NCI-H1105 treated with DMSO at 0.1 percent for 48 hours (cell line): ENCODE results near the gene SAE1.
"Not testable (repeated sequence)": the region's sequence is repeated elsewhere in the genome, so short reads cannot be mapped to it uniquely, and the experiment has no call there.

Experiments
- DNase-seq: peaks from one replicate; lab custom pipeline; 2025; lab: John Stamatoyannopoulos, UW

Gene SAE1

DNA sequence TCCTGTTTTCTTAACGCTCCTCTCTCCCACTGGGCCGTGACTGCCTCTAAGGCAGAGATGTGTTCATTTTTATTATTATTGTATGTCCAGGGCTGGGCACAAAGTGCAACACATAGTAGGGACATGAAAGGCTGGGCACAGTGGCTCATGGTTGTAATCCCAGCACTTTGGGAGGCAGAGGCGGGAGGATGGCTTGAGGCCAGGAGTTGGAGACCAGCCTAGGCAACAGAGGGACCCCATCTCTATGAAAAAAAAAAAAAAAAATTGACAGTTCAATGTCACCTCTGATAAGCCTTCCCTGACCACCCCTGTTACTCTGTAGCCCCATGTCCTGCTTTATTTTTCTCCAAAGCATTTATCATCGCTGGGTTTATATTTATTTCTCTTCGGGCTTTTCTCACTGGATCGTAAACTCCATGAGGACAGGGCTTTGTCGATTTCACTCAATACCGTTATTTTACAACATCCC, 481 bp upstream of the SAE1 start:
- DNase-seq, result no peak

DNA sequence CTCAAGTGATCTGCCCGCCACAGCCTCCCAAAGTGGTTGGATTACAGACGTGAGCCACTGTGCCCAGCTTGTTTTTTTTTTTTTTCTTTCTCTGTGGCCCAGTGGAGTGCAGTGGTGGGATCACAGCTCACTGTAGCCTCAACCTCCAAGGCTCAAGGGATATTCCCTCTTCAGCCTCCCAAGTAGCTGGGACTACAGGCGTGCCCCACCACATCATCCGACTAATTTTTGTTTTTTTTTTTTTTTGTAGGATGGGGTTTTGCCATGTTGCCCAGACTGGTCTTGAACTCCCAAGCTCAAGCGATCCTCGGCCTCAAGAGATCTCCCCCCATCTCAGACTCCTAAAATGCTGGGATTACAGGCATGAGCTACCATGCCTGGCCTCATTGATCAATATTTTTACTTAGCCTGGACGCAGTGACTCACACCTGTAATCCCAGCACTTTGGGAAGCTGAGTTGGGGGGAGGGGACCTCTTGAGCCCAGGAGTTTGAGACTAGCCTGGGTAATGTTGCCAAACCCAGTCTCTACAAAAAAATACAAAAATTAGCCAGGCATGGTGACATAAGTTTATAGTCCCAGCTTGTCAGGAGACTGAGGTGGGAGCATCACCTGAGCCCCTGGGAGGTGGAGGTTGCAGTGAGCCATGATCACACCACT, 1.7 kb downstream of the SAE1 start:
- DNase-seq, result no peak

DNA sequence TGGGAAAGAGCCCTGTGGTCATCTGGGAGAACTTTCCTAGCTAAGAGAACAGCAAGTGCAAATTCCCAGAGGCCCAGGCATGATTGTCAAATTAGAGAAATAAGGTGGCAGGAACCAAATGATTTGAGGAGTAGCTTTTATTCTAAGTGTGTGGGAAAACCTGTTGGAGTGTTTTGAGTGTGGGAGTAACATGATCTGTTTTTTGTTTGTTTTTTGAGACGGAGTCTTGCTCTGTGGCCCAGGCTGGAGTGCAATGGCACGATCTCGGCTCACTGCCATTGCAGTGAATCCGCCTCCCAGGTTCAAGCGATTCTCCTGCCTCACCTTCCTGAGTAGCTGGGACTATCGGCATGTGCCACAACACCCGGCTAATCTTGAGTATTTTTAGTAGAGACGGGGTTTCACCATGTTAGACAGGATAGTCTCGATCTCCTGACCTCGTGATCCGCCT, 2.4 kb downstream of the SAE1 start:
- DNase-seq, result no peak

DNA sequence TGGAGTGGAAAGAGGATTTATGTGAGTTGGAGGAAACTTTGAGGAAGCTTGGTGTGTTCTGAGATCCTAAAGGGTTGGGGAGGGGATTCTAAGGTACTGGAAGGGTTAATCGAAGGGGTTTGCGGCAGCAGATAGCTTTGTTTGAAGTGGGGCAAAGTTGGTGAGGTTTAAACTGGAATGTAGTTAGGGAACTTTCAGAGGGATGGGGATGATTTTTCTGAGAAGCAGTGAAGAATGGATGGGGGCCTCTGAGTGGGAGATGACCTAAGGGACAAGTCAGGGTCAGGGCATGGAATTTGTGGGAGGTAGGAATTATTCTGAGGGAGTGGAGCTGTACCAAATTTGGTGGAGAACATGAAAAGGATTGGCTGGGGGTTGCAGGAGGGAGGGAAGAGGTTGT, 3.9 kb downstream of the SAE1 start:
- DNase-seq, result no peak

DNA sequence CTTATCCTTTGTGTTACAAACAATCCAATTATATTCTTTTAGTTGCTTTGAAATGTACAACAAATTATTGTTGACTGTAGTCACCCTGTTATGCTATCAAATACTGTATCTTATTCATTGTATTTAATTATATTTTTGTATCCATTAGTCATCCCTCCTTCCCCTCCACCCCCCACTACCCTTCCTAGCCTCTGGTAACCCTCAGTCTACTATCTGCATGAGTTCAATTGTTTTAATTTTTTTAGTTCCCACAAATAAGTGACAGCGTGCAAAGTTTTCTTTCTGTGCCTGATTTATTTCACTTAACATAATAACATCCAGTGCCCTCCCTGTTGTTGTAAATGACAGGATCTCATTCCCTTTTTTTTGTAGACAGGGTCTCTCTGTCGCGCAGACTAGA, 4.5 kb downstream of the SAE1 start:
- no peak for DNase-seq

DNA sequence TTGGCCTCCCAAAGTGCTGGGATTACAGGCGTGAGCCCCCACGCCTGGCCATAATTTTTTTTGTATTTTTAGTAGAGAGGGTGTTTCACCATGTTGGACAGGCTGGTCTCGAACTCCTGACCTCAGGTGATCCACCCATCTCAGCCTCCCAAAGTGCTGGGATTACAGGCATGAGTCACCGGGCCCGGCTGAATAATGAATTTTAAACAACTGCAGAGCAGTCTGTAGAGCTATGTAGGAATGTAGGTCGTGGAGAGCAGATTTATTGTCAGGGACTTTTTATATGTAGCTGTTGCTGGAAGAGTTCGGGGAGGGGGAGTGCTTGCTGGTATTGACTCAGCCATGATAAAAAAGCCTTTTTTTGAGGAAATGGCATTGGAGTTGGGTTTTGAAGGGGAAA, 10.6 kb downstream of the SAE1 start:
- DNase-seq, result not testable (repeated sequence)

DNA sequence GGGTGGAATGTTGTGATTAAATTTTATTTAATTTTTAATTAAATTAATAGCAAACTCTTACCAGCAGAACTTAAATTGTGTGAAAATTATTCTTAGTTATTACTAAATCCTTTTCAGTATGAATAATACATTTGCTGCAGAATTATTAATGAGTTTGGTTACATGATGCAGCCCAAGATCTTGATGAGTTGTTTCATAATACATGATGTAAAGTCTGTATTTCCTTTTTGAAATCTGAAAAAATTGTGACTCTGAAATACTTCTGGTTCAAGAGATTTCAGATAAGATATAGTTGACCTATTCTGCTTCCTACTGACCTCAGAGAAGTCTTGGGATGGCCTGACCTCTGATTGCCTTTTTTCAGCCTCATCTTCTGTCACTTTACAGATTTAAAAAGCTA, 11.1 kb downstream of the SAE1 start:
- DNase-seq, result no peak

DNA sequence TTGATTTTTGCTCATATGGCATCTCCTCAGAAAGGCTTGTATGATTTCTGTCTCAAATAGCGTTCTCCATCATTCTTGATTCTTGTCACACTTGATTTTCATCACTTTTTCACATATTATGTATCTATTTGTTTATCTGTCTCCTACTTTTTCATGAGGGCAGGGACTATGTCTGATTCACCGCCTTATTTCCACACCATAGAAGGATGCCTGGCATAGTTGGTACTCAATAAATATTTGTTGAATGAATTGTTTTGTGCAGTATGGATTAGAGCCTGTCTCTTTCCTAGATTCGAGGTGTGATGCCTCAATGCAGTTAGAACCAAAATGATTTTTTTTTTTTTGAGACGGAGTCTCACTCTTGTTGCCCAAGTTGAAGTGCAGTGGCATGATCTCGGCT, 12.1 kb downstream of the SAE1 start:
- DNase-seq, result no peak

DNA sequence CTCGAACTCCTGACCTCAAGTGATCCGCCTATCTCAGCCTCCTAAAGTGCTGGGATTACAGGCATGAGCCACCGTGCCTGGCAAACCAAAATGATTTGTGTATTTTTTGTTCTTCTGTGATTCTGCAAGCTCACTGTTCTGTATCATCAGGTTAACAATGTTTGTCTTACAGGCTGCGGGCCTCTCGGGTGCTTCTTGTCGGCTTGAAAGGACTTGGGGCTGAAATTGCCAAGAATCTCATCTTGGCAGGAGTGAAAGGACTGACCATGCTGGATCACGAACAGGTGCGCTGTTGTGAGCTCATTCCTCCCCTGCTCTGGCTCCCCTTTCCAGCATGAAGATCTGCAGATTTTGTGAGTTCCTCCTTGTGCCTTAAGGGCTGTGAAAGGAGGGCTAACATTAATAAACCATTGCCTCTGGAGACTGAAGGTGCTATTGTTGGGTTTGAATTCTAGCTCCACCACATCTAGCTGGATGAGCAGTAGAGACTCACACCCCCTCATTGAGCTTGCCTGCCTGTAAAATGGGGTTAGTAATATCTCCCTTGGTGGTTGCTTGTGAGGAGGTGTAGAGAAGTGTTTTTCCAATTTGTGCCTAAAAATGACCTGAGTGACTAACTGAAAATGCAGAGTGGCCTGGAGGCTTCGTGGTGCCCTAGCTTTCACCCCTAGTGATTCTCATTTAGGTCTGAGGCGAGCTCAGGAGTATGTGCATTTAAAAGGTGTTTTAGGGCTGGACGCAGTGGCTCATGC, 12.9 kb downstream of the SAE1 start:
- no peak for DNase-seq

DNA sequence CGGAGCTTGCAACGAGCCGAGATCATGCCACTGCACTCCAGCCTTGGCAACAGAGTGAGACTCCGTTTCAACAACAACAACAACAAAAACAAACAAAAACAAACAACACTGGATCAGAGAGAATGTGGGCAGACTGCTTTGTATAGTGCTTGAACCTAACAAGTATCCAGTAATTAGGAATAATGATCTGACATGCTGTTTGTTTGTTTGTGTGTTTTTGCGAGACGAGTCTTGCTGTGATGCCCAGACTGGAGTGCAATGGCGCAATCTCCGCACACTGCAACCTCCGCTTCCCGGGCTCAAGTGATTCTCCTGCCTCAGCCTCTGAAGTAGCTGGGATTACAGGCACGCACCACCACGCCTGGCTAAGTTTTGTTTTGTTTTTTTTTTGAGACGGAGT, 14.0 kb downstream of the SAE1 start:
- no peak for DNase-seq

DNA sequence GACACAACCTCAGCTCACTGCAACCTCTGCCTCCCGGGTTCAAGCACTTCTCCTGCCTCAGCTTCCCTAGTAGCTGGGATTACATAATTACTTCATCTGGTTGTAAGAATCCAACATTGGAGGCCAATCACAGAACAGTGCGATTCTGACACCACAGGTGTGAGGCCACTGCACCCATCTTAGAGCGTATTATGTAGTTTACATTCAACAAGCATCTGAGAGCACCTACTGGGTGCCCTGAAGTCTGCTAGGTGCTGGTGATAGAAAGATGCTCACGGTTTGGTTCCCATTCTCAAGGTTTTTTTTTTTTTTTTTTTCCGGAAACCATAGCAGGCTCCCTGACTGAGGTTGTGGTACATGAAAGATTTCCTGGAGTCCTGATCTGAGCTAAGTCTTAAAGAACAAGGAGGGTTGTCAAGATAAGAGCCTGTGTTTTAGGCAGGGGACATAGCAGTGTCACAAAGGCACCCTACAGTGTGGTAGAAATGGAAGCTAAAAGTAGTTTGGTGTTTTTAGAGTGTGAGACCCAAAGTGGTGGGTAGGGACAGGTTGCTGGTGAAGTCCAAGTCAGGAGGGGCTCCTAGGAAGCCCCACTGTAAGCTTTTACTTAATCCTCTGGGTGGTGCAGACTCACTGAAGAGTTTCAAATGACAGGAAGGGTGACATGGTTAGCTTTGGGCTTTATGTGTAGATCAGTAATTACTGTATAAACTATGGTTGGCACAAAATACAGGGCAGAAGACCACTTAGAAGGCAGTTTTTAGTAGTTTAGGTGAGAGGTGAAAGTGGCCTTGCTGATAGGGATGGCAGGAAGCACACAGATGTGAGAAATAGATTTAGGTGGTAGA, 15.2 kb downstream of the SAE1 start:
- DNase-seq, result no peak

DNA sequence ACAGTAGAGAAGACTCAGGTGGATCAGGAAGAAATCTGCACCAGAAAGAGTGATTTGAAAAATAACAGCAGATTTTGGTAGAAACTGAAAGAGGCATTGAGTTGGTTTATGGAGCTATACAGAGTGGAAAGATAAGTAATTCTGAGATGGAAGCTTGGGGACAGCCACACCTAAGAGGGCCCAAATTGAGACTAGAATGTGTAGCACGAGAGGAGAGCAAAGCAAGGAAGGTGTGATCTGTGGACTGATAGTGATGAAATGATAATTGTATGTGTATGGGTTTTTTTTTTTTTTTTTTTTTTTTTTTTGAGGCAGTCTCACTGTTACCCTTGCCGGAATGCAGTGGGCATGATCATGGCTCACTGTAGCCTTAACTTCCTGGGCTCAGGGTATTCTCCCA, 16.3 kb downstream of the SAE1 start:
- no peak for DNase-seq

DNA sequence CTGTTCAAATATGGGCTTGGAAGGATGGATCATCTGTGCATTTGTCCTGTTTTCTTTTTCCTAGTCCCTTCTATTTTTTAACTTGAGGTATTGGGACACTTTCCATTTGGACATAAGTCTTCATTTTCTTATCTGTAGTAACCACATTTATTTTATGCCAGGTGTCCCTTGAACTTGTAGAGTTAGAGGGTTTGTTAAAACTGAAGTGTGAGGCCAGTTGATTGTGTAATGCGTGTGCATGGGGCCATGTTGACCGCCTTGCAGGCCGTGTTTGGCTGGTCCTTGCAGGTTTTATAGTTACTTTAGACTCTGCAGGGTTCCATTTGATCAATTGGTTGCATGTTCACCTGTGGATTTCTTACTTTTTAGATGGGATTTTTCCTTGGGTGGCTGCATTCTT, 21.0 kb downstream of the SAE1 start:
- DNase-seq, result no peak

DNA sequence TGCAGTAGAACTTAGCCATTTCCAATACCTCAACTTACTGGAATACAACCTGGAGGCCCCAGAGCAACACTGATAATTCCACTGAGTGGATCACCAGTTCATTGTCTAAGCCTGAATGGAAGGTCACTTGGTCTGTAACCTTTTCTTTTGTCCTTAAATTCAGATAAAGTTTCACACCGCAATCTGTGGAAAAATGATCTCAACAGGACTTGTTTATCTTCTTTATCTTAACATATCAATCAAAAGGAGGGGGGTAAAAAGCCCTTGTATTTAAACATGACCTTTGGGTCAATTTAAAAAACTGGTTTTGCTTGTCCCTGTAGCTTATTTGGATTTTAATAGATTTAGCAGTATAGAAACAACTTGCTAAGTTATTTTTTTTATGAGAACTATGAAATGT, 21.6 kb downstream of the SAE1 start:
- DNase-seq, result no peak

DNA sequence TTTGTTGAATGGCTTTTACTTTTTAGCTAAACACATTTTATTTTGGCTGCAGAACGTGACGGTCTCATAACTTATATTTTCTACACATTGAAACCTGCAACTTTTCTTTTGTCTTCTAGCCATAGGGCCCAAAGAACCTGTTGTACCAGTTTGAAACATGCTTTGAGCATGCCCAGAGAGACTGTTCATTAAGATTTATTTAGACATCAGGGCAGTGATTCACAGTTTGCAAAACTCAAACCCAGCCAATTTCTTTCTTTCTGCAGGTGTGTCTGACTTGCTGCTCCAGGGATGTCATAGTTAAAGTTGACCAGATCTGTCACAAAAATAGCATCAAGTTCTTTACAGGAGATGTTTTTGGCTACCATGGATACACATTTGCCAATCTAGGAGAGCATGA, 22.0 kb downstream of the SAE1 start:
- no peak for DNase-seq

DNA sequence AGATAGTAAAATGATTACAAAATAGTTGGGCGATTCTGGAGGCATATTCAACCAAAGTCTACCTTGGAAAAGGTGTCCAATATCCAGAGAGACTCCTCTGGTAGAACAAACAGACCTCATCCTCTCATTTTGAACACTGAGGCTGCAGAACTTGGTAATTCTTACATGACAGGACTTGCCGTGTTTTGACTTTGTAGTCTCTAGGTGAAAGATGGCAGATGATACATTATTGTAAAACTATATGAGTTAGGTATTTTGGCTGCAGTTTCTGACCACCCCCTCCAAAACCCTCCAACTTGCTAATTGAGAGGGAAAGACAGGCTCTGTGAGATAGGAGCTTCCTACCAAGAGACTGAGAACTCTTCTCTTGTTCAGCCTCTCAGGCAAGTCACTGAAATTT, 22.6 kb downstream of the SAE1 start:
- DNase-seq, result no peak

DNA sequence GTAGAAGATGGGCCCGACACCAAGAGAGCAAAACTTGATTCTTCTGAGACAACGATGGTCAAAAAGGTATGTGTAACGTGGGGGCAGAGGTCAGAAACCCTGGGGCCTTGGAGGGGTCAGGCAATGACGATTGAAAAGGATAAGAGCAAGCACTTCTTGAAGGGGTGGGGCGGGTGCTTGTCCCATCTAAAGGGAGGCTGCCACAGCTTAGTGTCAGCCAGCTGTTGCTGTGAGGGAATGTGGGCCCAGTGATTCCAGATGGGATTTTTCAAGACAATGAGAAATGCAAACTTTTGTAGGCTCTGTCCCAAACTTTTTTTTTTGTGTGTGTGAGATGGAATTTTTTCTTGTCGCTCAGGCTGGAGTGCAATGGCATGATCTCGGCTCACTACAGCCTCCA, 24.5 kb downstream of the SAE1 start:
- DNase-seq, result no peak

DNA sequence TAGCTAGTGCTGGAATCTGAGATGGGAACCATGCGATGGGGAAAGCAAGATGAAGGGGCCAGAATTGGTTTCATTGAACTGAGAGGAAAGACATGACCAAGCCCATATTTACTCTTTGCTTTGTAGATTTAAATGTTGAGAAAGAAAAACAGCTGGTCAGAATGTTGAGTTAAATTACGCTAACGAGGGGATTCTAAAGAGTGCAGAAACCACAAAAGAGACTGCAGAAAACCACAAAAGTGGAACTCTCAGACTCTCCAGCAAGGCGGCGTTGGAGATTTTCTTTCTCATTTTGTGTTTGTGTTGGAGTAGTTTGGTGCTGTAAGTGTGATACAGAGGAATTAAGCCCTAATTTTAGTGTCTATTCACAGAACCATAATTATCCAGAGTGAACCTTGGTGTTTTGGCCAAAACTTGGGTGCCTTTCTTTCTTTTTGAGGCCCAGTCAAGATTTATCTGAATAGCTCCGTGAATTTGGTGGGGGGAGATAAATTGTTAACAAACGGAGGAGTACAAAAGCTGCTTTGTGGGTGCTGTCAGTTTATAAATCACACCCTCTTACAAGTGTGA, 26.3 kb downstream of the SAE1 start:
- DNase-seq, result no peak

DNA sequence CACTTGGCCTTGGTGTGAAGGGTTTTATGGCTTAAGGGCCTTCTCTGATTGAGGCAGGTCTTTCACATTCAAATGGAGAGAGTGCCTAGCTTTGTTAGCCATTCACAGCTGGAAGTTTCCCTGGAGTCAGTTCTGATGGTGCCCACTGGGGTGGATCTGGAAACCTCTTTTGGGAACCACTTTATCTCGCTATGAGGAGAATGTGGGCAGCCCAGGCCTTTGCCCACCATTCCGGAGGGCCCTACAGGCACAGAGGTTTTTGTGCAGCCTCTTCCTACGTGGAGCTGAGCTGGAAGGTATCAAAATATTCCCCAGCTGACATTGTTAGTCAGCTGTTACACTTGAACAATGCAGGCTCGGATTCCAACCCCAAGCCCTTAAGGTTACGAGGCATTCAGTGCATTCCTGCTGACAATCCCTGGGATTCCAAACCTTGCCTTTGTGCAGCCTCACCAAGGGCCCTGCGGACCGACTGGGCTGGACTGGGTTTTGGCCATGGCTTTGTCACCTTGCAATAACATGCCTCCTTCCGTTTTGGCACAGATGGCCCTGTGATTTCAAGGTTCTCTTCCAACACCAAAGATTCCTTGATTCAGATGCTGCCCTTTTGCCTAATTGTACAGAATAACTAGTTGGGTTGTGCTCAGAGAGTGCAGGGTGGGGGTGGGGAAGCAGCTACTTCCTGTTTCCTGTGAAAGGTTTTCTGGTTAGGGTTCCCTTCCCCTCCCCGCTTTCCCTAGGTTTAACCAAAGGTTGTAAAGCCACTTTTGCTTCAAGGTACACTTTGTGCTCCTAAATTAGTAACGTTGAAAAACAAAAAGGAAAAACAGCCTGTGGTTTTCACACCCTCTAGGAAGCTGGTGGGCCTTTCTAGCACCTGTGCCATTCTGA, 27.0 kb downstream of the SAE1 start:
- no peak for DNase-seq

DNA sequence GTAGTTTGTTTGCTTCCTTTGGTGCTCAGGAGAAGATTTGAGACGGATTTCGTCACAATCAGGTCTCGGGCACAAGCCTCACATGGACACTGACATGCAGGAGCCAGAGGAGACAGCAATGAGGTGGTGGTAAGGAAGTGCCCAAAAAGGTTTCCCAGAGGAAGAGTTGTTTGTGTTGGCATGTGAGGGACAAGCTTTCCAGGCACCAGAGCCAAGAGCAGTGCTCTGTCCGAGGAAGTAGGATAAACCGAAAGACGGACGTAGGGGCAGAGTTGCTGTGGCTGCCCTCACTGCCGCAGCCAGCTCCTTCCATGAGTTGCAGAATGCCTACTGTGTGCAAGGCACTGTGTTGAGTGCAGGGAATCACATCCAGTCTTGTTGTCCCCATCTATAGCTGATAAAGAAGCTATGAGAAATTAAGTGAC, 27.7 kb downstream of the SAE1 start:
- DNase-seq, result no peak

DNA sequence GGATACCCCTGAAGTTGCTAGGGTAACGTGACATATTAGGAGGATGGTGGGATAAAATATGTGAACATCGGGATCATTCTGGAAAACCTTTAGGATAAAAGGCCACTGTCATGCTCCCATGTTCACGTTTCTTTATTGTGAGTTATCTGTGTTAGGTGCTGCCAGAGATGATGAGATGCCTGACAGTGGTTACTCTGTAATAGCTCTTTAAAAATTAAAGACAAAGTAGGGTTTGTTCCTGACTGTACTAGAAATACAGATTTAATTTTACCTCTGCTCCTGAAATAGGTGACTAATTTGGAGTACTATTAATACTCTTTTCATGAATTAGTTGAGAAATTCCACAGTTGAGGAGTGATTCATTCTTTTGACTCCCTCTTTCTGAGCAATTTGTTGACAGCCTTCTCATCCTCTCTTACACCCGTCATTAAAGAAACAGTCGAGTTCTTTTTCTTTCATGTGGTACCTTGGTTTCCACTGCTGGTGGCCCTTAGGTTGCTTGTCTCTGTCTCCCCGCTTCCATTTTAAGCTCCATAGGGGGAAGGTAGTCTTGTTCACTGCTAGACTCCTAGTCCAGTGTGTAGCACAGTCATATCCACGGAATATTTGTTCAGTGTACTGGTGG, 28.4 kb downstream of the SAE1 start:
- DNase-seq, result no peak
